Heart left ventricle (tissue), 16 donors: ENCODE results near the gene PTPN3. TPM values are rescaled to one million over a fixed set of nuclear protein-coding genes. Genes with fewer than 3 reads are reported as not detected.

Experiments
- ATAC-seq, 4 donors: fragments of 200-7000 bp; cut with Tn5 transposase; one replicate each; pipeline ENCODE4 v1.9.1; 2020 to 2022; ENCODE audit warnings: moderate library complexity in 4 of 4, mild to moderate bottlenecking in 3 of 4, moderate number of reproducible peaks in 1 of 4
- DNase-seq, 5 donors: peaks; one replicate each; pipeline ENCODE4 v3.0.0-alpha.2; 2020
- H3K27ac ChIP-seq, 12 donors: fragments of 200-600 bp; sonication (generic) in 4 of 12; one replicate each; pipeline versions ENCODE4 v1.5.0 to v1.8.0; 2016 to 2022; ENCODE audit warnings: mild to moderate bottlenecking in 2 of 12
- H3K27me3 ChIP-seq, 9 donors: fragments of 200-600 bp; sonication (generic) in 2 of 9; one replicate each; pipeline versions ENCODE4 v1.5.1 to v1.8.0; 2016 to 2022; ENCODE audit warnings: mild to moderate bottlenecking in 3 of 9
- H3K36me3 ChIP-seq, 9 donors: fragments of 200-600 bp; sonication (generic) in 2 of 9; one replicate each; pipeline versions ENCODE4 v1.5.0 to v1.8.0; 2018 to 2022; ENCODE audit warnings: mild to moderate bottlenecking in 2 of 9
- H3K4me1 ChIP-seq, 12 donors: fragments of 200-600 bp; sonication (generic) in 4 of 12; one replicate each; pipeline versions ENCODE4 v1.5.0 to v1.8.0; 2016 to 2022; ENCODE audit warnings: mild to moderate bottlenecking in 3 of 12
- H3K4me3 ChIP-seq, 12 donors: fragments of 200-600 bp; sonication (generic) in 4 of 12; one replicate each; pipeline versions ENCODE4 v1.5.0 to v1.8.0; 2017 to 2022; ENCODE audit warnings: mild to moderate bottlenecking in 9 of 12, moderate library complexity in 4 of 12
- H3K9me3 ChIP-seq, 12 donors: fragments of 200-600 bp; sonication (generic) in 4 of 12; one replicate each; pipeline versions ENCODE4 v1.5.0 to v1.8.0; 2016 to 2022; ENCODE audit warnings: mild to moderate bottlenecking in 1 of 12
- POLR2A ChIP-seq, 2 donors: fragments of 450-650 bp; IDR thresholded peaks; one replicate each; pipeline ENCODE4 v1.6.1; 2017; ENCODE audit warnings: antibody characterized with exemption in 2 of 2, mild to moderate bottlenecking in 2 of 2, moderate library complexity in 2 of 2
- WGBS, 4 donors: extraction: QIAGEN DNeasy Blood & Tissue Kit in 2 of 4; methylation state at CpG; one replicate each; pipeline versions ENCODE4 v1.1.5 to v1.1.7; 2013 to 2018; 5-methylcytosine and 5-hydroxymethylcytosine counted together
- intact Hi-C, 10 donors: fragments of 100-400 bp; cut with DNase I; formaldehyde crosslinking; loops; one replicate each; pipeline versions ENCODE4 v1.11.1 to v1.14.2; 2022
- polyA plus RNA-seq, 2 donors: library from polyadenylated mRNA; stranded (reverse); fragments of 200-250 nt; gene quantifications; one replicate each; pipeline ENCODE4 v1.2.3, GENCODE V29; 2013
- total RNA-seq, 9 donors: library from RNA; depleted of rRNA in 2 of 9; stranded (reverse); fragments of >200 nt in 2 of 9; fragmentation: NEBNext Ultra II Directional in 3 of 9; extraction: Animal tissue kit (Norgen Biotek cat#: 25700) in 3 of 9; gene quantifications; one replicate each; pipeline versions ENCODE4 v1.1.0 to v1.2.4, GENCODE V29; 2016 to 2023
- TF ChIP-seq, protein P1 (sequence below), 12 donors: fragments of 200-600 bp; sonication (generic) in 4 of 12; IDR thresholded peaks; one replicate each; pipeline versions ENCODE4 v1.5.0 to v1.8.0; 2018 to 2022; ENCODE audit warnings: antibody characterized with exemption in 12 of 12, mild to moderate bottlenecking in 5 of 12
- donor health status: ischemic (EF 13 %, LVEDD 7.1; RV severe dilation, severe dysfunction).
- donor health status: healthy with polysubstance abuse.
- donor health status: DM: no; HTN: yes; CAD: no.
- donor health status: DM: no; HTN: no; CAD: no.
- donor health status: ischemic (EF 25% LVEDD 6.9; RV normal size, moderate dysfunction).
- donor health status: ischemic (EF 25% LVEDD 5.7; RV mildly dilated, moderate dysfunction).
- donor health status: healthy.
- donor health status: DM: yes; HTN: yes; CAD: no.
- donor health status: ischemic (EF 35%, LVEDD 5.7; RV mildly dilated, moderate dysfunction).
- donor health status: nonischemic (EF 11% LVEDD 7.7; RV severe dilation, severe dysfunction).
- donor health status: DM: yes; HTN: yes; CAD: no.
- donor health status: PGD.
- donor health status: ischemic (EF 29% LVEDD 5.4; RV normal size, mild dysfunction).
- donor health status: nonischemic (EF 23%, LVEDD 6.1; RV moderate dilation, normal function).

PTPN3 gene
- total and polyA plus RNA-seq, 11 donors, result 6.9 to 77.0 (median 51.7) TPM

DNA sequence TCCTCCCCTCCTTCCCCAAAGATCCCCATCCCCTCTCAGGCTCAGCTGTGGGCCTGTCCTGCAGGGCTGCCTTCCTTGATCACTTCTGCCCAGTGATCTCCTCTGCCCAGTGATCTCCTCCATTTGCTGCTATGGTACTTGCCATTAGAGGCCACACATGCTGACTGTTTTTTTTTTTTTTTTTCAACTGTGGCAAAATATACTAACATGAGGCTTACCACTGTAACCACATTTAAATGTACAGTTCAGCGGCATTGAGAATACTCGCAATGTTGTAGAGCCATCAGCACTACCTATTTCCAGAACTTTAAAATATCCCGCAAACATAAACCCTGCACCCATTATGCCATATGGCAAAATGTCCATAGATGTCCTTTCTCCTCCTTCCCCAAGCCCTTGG is 115.5 kb downstream of the PTPN3 start:
- Histone ChIP-seq H3K27ac (no peak overlapping the region), H3K36me3 (peaks cover 0 to 98% (median 79%) of the 10 kb centered on the region in 9 donors), H3K27me3 (no peaks in the 10 kb centered on the region), H3K4me3 (no peak overlapping the region), H3K4me1 (no peaks in the 10 kb centered on the region), H3K9me3 (no peaks in the 10 kb centered on the region)
- WGBS, 4 donors, result 97 to 98% (median 97%) methylated on average over 3 of the region's 3 CpGs
- no peak for ATAC-seq
- TF ChIP-seq POLR2A (IDR thresholded peaks at IDR 0.05), result no peak
- TF ChIP-seq, protein P1, sequence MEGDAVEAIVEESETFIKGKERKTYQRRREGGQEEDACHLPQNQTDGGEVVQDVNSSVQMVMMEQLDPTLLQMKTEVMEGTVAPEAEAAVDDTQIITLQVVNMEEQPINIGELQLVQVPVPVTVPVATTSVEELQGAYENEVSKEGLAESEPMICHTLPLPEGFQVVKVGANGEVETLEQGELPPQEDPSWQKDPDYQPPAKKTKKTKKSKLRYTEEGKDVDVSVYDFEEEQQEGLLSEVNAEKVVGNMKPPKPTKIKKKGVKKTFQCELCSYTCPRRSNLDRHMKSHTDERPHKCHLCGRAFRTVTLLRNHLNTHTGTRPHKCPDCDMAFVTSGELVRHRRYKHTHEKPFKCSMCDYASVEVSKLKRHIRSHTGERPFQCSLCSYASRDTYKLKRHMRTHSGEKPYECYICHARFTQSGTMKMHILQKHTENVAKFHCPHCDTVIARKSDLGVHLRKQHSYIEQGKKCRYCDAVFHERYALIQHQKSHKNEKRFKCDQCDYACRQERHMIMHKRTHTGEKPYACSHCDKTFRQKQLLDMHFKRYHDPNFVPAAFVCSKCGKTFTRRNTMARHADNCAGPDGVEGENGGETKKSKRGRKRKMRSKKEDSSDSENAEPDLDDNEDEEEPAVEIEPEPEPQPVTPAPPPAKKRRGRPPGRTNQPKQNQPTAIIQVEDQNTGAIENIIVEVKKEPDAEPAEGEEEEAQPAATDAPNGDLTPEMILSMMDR (IDR thresholded peaks at IDR 0.05), result no peak
- intact Hi-C loops, result loop anchor here in 1 of 10 donors (10.0 kb wide), 1 partner anchor 62 kb away; no protein-coding TSS in a partner anchor
- DNase-seq, result no peak

DNA sequence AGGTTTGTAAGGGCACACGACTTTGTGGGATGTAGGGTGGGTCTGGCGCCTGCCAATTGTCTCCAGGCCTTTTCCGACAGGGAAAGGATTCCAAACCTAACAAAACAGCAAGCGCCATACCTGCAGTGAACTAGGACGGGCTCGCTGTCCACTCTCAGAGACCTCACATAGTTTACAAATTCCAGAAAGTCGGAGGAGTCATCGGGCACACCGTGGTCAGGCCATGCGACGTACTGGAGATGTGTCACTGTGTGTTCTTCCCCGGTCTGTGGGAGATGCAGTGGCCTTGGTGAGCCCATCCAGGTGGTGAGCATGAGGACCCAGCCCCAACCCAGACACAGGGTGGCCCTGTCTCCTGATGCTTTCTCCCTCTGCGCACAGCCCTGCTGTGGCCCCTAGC is 115.9 kb downstream of the PTPN3 start:
- no peak for TF ChIP-seq POLR2A (IDR thresholded peaks at IDR 0.05)
- TF ChIP-seq, protein P1 (IDR thresholded peaks at IDR 0.05), result no peak
- H3K36me3 ChIP-seq, result peaks cover 0 to 96% (median 75%) of the 10 kb centered on the region in 9 donors
- no peaks in the 10 kb centered on the region for H3K27me3 ChIP-seq
- intact Hi-C loops, result loop anchor here in 1 of 10 donors (10.0 kb wide), 1 partner anchor 63 kb away; no protein-coding TSS in a partner anchor
- no peak for DNase-seq
- WGBS, 4 donors, result 88 to 94% (median 90%) methylated on average over 8 to 13 of the region's 13 CpGs
- no peak overlapping the region for H3K27ac ChIP-seq
- H3K4me3 ChIP-seq, result no peak overlapping the region
- no peak for ATAC-seq
- no peaks in the 10 kb centered on the region for H3K9me3 ChIP-seq
- H3K4me1 ChIP-seq, result no peaks in the 10 kb centered on the region

DNA sequence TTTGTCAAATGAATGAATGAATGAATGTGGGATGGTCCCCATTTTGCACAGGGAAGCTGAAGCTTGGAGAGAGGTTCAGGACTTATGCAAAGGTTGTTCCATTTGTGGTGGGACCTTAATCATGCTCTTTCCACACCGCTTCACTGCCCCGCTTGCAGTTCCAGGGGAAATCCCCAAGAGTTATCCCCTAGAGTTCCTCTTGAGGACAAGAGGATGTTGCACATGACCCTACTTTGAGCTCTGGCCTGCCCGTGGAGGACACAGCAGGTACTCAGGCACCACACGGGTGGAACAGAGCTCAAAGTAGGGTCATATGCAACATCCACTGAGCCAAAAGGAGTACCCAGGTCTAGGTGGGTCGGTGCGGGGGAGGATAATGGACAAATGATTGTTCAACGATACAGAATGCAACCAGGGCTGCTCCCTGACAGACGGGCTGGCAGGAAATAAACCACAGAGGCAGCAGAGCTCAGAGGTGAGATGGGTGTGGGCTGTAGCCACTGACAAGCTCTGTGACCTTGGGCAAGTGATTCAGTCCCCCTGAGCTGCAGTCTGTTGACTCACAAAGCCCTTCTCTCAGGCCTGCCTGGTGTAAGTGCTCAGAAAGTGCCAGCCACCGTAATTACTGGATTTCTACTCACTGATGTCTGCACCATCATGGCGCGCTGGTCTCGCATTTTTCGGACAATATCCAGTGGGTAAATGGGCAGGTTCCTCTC is 116.9 kb downstream of the PTPN3 start:
- intact Hi-C loops, result loop anchor here in 1 of 10 donors (10.0 kb wide), 1 partner anchor 64 kb away; no protein-coding TSS in a partner anchor
- no peaks in the 10 kb centered on the region for H3K9me3 ChIP-seq
- H3K36me3 ChIP-seq, result peaks cover 0 to 89% (median 65%) of the 10 kb centered on the region in 9 donors
- DNase-seq (no peak), ATAC-seq (no peak)
- H3K4me1 ChIP-seq, result no peaks in the 10 kb centered on the region
- TF ChIP-seq POLR2A (IDR thresholded peaks at IDR 0.05), result no peak
- TF ChIP-seq, protein P1 (IDR thresholded peaks at IDR 0.05), result no peak
- WGBS, 4 donors, result 76 to 84% (median 79%) methylated on average over 13 of the region's 13 CpGs
- no peak overlapping the region for H3K27ac ChIP-seq
- no peak overlapping the region for H3K4me3 ChIP-seq
- H3K27me3 ChIP-seq, result no peaks in the 10 kb centered on the region

DNA sequence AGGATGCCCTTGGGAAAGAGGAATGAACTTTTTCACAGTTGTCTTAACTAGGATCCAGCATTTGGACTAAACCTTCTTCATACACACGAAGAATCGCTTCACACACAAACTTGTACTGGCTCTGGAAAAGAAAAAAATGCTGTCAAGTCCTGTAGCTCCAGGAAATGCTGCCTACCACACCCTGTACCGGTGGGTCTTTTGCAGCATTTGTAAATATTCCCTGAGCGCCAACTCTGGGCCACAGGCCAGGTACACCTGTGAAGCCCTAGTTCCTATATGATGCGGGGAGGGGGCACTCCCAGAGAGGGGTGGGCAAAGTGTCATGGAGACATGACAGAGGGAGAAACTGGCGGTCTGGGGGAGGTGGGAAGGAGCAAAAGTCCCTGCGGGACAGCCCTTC is 118.6 kb downstream of the PTPN3 start:
- intact Hi-C loops, result no loop called here
- H3K27ac ChIP-seq, result no peak overlapping the region
- H3K4me1 ChIP-seq, result no peaks in the 10 kb centered on the region
- no peaks in the 10 kb centered on the region for H3K9me3 ChIP-seq
- no peaks in the 10 kb centered on the region for H3K27me3 ChIP-seq
- peaks cover 0 to 72% (median 51%) of the 10 kb centered on the region in 9 donors for H3K36me3 ChIP-seq
- DNase-seq (no peak), ATAC-seq (no peak)
- no peak for TF ChIP-seq POLR2A (IDR thresholded peaks at IDR 0.05)
- TF ChIP-seq, protein P1 (IDR thresholded peaks at IDR 0.05), result no peak
- 78 to 83% (median 80%) methylated on average over 7 of the region's 7 CpGs for WGBS, 4 donors
- H3K4me3 ChIP-seq, result no peak overlapping the region
